ENCODE results near the gene ZNF680. TPM values are rescaled to one million over a fixed set of nuclear protein-coding genes. Genes with fewer than 3 reads are reported as not detected.

ZNF680 gene
- total RNA-seq, 1 experiment from 2014 or later, result 9.4 TPM

Other genes starting within 250 kb of the ZNF680 start
- 0.81 TPM in 1 of 2 replicates, not detected in the other for gene ZNF736, start 249.1 kb downstream of the ZNF680 start, total RNA-seq (2014; rRNA removed; shearing (Covaris generic))
- gene ZNF107, start 103.1 kb upstream of the ZNF680 start, total RNA-seq (2014; rRNA removed; shearing (Covaris generic)), result 4.1 and 7.5 TPM in 2 replicates
- gene ZNF138, start 231.4 kb upstream of the ZNF680 start, total RNA-seq (2014; rRNA removed; shearing (Covaris generic)), result 3.8 and 6.9 TPM in 2 replicates

Measured in G401 (cell line).